COLO668 (cell line): ENCODE data around the gene PTPRD.

ENCODE experiments used
- DNase-seq: peaks from one replicate; lab custom pipeline; 2025; ENCODE audit not compliant: unreplicated experiment; lab: John Stamatoyannopoulos, UW

PTPRD gene

GRCh38 chr9:10272830-10273229 lies 340.0 kb downstream of the PTPRD start:
- DNase-seq: no peak

GRCh38 chr9:10268531-10269485 lies 344.0 kb downstream of the PTPRD start:
- DNase-seq: peak; percentile 3

- no peak for DNase-seq
These were observed 347.6 kb downstream of the PTPRD start for GRCh38 chr9:10265153-10265631.

- DNase-seq: no peak
These were observed 352.3 kb downstream of the PTPRD start for GRCh38 chr9:10260501-10260900.

- no peak for DNase-seq
These were observed 353.1 kb downstream of the PTPRD start for GRCh38 chr9:10259668-10260067.

DNA sequence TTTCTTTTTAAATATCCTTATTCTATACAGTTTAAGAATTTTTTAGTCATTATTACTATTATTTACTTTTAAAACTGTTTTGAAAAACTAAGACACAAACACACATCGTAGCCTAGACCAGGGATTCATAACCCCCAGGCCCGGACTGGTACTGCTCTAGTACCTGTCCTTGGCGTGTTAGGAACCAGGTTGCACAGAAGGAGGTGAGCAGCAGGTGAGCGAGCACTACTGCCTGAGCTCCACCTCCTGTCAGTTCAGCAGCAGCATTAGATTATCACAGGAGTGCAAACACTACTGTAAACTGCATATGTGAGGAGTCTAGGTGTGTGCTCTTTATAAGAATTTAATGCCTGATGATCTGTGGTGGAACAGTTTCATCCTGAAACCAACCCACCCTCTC lies 357.0 kb downstream of the PTPRD start:
- no peak for DNase-seq

GRCh38 chr9:10254338-10254737 lies 358.5 kb downstream of the PTPRD start:
- DNase-seq: no peak

DNA sequence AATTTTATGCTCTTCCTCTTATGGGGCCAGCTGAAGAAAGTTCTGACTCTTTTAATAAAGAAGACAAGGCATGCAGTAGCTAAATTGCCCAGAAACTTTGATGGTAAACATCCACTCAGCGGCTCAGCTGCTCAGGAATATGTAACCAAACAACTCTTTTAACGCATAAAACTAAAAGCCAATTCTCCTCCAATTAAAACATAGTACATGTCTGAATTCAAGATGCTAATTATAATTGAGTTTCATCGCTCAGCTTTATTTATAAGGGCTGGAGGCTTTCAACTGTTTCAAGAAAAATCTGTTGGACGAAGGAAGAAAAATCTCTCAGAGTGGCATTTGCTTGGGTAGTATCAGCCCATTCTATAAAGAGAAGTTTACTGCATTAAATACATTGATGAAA lies 359.5 kb downstream of the PTPRD start:
- no peak for DNase-seq

- no peak for DNase-seq
These were observed 360.6 kb downstream of the PTPRD start for GRCh38 chr9:10252174-10252573.

- DNase-seq: no peak
These were observed 361.3 kb downstream of the PTPRD start for GRCh38 chr9:10251490-10251889.

DNA sequence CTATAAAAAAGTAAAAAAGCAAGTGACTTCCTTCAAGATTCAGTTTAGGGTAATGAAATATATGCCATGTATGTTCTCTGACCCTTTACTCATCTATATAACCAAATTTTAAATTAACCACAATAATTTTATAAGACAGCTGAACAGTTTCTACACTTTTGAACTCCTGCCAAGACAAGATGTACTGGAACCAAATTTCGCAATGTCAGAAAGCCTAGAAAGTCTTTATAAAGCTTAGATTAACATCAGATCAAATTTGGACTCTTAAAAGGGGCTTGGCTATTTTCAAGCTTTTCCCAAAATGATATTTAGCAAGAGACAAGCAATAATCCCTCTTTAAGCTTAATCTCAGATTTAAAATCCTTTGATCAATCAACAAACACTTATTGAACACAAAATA lies 362.6 kb downstream of the PTPRD start:
- no peak for DNase-seq

GRCh38 chr9:10248890-10249289 lies 363.9 kb downstream of the PTPRD start:
- no peak for DNase-seq

GRCh38 chr9:10242255-10242654 lies 370.5 kb downstream of the PTPRD start:
- DNase-seq: no peak

DNA sequence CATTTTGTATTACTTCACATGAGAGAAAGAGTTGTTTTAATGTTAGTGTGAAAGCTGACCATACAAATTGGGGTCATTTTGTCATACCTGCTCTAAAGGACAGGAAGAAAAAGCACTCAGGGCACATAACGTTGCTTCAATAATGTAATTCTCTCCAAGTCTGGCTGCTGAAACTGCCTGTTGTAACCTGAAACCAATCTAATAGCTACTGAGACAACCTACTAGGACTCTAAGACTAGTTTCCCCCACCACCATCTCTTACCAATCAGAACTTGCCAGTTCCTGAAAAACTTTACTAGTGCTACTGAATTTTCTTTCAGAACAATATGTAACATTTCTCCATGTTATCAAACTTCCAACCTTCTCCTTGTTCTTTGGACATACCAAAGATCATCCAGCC lies 374.7 kb downstream of the PTPRD start:
- no peak for DNase-seq

- no peak for DNase-seq
These were observed 375.2 kb downstream of the PTPRD start for GRCh38 chr9:10237584-10237983.

DNA sequence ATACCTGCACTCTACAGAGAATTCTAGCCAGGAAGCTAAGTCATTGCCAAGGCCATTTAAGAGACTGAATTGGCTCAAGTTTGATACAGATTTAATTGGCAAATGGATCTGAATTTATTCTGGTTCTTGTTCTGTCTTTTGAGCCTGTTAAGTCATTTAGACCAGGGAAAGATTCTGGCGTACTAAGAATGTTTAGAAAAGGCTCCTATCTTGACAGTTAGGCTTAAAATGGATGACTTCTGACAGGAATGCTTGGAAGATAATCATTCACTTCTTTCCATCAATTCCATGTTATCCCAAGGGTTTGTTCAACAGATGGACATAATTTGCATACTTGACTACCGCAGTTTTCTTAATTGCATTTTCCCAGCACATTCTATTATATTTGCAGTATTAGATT lies 376.6 kb downstream of the PTPRD start:
- DNase-seq: no peak

- no peak for DNase-seq
These were observed 377.4 kb downstream of the PTPRD start for GRCh38 chr9:10235376-10235775.

GRCh38 chr9:10232352-10232930 lies 380.4 kb downstream of the PTPRD start:
- no peak for DNase-seq

DNA sequence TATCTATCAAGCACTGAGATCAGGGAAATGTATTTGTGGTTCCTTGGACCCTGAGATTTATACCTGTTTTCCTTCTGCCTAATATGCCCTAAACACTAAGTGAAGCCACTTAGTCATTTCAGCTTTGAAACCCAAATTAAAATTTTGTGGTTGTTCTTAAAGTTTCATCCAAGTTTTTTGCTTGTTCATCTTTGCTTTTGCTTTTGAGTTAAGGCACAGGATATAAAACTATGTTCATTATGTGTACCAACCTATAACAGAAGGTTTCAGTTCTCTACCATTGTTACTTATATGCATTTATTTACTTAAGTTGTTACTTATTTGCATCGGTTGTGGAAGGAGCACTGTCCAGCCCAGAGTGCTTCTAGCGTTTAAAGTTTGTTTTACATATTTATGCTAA lies 382.3 kb downstream of the PTPRD start:
- no peak for DNase-seq

DNA sequence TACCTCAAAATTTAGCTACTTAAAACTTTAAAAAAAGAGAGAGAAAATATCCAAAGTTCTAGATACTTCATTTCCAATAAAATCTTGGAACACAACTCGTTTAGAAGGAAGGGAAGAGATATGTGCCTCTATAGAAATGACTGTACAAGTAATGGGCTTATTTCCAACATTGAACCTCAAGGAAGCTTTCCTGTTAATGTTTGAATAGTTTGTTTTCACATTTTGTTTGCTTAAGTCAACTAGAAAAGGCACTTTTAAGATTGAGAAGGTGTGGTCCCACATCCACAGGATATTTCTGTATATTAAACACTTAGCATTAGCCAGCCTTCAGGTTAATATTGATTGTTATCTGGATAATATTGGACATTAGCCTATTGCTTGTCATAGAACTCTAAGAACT lies 384.7 kb downstream of the PTPRD start:
- no peak for DNase-seq

DNA sequence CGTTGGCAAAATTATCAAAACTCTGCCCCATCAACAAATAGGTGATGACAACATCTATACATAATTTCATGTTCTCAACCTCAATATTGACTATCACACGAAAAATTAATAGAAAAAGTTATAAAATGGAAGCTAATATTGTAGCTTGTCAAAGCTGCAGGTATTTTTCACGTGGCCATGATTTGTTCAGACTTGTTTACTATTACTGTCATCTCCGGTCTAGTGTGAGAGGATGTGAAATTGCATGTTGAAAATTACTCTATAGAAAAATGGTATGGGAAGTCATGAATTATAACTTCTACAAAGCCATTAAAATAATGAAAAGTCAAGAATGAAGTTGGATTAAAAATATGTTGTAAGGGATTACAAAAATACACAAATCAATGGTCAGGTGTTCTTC lies 385.8 kb downstream of the PTPRD start:
- no peak for DNase-seq

DNA sequence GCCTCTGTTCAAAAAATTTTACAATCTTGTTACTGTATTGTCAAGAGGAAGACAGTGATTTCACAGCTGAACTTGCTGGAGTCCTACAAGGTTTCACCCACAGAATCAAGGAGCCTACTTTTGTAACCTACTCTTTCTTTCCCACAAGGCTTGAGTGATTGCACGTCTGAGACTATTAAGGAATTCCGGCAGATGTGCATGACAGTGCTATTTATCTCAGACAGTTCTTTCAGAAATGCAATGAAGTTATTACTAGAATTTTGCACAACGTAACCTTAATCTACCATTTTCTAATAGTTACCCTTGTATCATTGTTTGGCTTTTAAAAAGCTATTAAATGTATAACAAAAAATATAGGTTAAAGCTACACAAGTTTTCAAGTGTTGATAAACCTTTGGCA lies 400.1 kb downstream of the PTPRD start:
- DNase-seq: no peak
